Body of pancreas (tissue), 4 donors: ENCODE results near the gene SLC13A3.

ENCODE experiments used
- CTCF ChIP-seq, 7 experiments: fragments of 450-650 bp in 4 of 7; fragments of 200-600 bp in 3 of 7; sonication (generic) in 3 of 7; IDR thresholded peaks; one replicate each; pipeline ENCODE4 v1.5.1; 2016 to 2019; ENCODE audit warnings: antibody characterized with exemption in 7 of 7
- POLR2A ChIP-seq, 3 donors: fragments of 450-650 bp; IDR thresholded peaks; one replicate each; pipeline ENCODE4 v1.6.1; 2016; ENCODE audit warnings: antibody characterized with exemption in 3 of 3, mild to moderate bottlenecking in 2 of 3

- TF ChIP-seq POLR2A (IDR thresholded peaks at IDR 0.05) (no peak), CTCF (IDR thresholded peaks at IDR 0.05) (peak in 3 of 7 experiments; percentile 22 to 26 (median 24))
Measured at GRCh38 chr20:46559685-46560440, 91.4 kb downstream of the SLC13A3 start.
